Measurements from ENCODE around the gene ZNF485.
"Not testable (repeated sequence)": the region's sequence is repeated elsewhere in the genome, so short reads cannot be mapped to it uniquely, and the experiment has no call there.

The ZNF485 gene

GRCh38 chr10:43606323-43607198 is at the start of gene ZNF485:
ZNF485 (plus strand) TSS chr10:43606438; CDS start chr10:43607051, 613 bp downstream.
- DNase-seq (ENCODE audit: low read depth in 2 of 2) = peak; percentile 53 to 66

- no peak for DNase-seq (ENCODE audit: low read depth in 2 of 2)
Measured at GRCh38 chr10:43557214-43557613, 49.0 kb upstream of the ZNF485 start.

GRCh38 chr10:43569681-43570080 is 36.6 kb upstream of the ZNF485 start:
- DNase-seq (ENCODE audit: low read depth in 2 of 2) = no peak

- no peak for DNase-seq (ENCODE audit: low read depth in 2 of 2)
Measured at GRCh38 chr10:43570971-43571370, 35.3 kb upstream of the ZNF485 start.

GRCh38 chr10:43573250-43574000 is 32.8 kb upstream of the ZNF485 start:
- no peak for DNase-seq (ENCODE audit: low read depth in 2 of 2)

GRCh38 chr10:43574001-43574892 is 32.0 kb upstream of the ZNF485 start, which contains the start of gene ZNF239:
ZNF239 (minus strand) TSS chr10:43574616; CDS start chr10:43558079, 16,537 bp downstream.
- DNase-seq (ENCODE audit: low read depth in 2 of 2) = peak; percentile 77 to 78

- no peak for DNase-seq (ENCODE audit: low read depth in 2 of 2)
Measured at GRCh38 chr10:43574906-43575305, 31.3 kb upstream of the ZNF485 start.

GRCh38 chr10:43576062-43576461 is 30.2 kb upstream of the ZNF485 start:
- no peak for DNase-seq (ENCODE audit: low read depth in 2 of 2)

- DNase-seq (ENCODE audit: low read depth in 2 of 2) = no peak
Measured at GRCh38 chr10:43576580-43576979, 29.7 kb upstream of the ZNF485 start.

GRCh38 chr10:43584051-43584450 is 22.2 kb upstream of the ZNF485 start:
- no peak for DNase-seq (ENCODE audit: low read depth in 2 of 2)

GRCh38 chr10:43585046-43585445 is 21.2 kb upstream of the ZNF485 start:
- DNase-seq (ENCODE audit: low read depth in 2 of 2) = no peak

- no peak for DNase-seq (ENCODE audit: low read depth in 2 of 2)
Measured at GRCh38 chr10:43585981-43586729, 20.1 kb upstream of the ZNF485 start.

- not testable (repeated sequence) for DNase-seq (ENCODE audit: low read depth in 2 of 2)
Measured at GRCh38 chr10:43586730-43587115, 19.5 kb upstream of the ZNF485 start.

GRCh38 chr10:43591303-43591904 is 14.8 kb upstream of the ZNF485 start:
- DNase-seq (ENCODE audit: low read depth in 2 of 2) = no peak

- DNase-seq (ENCODE audit: low read depth in 2 of 2) = no peak
Measured at GRCh38 chr10:43594944-43595589, 11.2 kb upstream of the ZNF485 start.

GRCh38 chr10:43595739-43596298 is 10.4 kb upstream of the ZNF485 start:
- no peak for DNase-seq (ENCODE audit: low read depth in 2 of 2)

- DNase-seq (ENCODE audit: low read depth in 2 of 2) = no peak
Measured at GRCh38 chr10:43596546-43596945, 9.7 kb upstream of the ZNF485 start.

GRCh38 chr10:43598446-43598845 is 7.8 kb upstream of the ZNF485 start:
- DNase-seq (ENCODE audit: low read depth in 2 of 2) = no peak

GRCh38 chr10:43599333-43599732 is 6.9 kb upstream of the ZNF485 start:
- DNase-seq (ENCODE audit: low read depth in 2 of 2) = no peak

GRCh38 chr10:43601576-43601975 is 4.7 kb upstream of the ZNF485 start:
- not testable (repeated sequence) for DNase-seq (ENCODE audit: low read depth in 2 of 2)

All from stimulated activated CD8-positive, alpha-beta memory T cell treated with anti-CD3 and anti-CD28 coated beads, Interleukin-2, amount 100 ng/mL, for 48 hours (primary cell).